Stimulated activated CD4-positive, alpha-beta T cell treated with anti-CD3 and anti-CD28 coated beads, Interleukin-12 subunit alpha, Interleukin-12 subunit beta, amount 100 ng/mL, for 24 hours (primary cell): ENCODE data around the gene TMEM134.

Source experiments
- DNase-seq, 2 experiments: peaks; one replicate each; pipeline ENCODE4 v3.0.0-alpha.2; 2020; ENCODE audit warnings: low read depth in 2 of 2

The TMEM134 gene

DNA sequence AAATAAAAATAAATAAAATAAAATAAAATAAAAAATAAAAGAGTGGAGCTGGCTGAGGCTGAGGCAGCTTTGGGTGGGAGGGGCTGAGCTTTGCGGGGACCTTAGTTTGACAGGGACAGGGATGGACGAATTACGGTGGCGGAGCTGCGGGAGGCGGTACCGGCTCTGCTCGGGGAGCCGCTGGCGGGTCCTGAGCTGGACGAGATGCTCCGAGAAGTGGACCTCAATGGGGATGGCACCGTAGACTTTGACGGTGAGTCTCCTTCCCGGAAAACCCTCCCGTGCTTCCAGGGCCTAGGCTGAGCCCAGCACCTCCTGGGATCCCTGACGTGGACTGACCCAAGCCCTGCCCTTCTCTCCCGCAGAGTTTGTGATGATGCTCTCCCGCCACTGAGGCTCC, 10.8 kb downstream of the TMEM134 start:
- no peak for DNase-seq

DNA sequence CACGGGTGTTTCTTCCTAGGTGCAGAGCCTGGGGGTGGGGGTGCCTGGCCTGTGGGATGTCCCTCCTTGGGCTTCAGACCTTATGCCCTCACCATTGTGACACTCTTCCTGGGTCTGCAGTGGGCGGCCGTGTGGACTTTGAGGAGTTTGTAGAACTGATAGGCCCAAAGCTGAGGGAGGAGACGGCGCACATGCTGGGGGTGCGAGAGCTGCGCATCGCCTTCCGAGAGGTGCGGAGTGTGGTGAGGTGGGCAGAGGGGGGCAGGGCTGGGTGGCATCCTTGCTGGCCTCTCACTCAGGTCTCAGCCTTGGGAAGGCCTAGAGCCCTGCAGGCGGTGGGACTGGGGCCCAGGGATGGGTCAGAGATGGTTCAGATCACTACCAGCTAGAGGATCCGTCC, 11.6 kb downstream of the TMEM134 start:
- no peak for DNase-seq

DNA sequence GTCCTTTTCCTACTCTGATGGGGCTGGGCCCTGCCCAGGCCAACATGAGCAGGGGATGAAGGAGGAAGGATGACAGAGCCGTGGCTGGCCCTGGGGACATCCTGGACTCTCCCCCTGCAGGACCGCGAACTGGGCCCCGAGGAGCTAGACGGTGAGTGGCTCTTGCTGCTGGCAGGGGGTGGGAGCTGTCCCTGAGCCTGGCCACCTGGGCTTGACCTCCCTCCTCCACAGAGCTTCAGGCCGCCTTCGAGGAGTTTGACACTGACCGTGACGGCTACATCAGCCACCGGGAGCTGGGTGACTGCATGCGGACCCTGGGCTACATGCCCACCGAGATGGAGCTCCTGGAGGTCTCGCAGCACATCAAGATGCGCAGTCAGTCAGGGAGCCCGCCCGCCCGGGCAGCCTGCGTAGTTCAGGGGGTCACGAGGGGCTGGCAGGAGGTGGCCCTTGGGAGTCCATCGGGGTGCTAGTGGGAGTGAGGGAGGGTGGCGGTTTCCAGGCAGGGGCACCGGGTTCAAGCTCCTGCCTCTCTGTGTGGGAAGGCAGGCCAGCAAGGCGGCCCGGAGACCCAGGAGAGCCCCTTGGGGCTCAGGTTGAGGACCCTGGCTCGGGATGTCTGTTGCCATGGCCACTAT, 12.9 kb downstream of the TMEM134 start:
- DNase-seq = no peak

DNA sequence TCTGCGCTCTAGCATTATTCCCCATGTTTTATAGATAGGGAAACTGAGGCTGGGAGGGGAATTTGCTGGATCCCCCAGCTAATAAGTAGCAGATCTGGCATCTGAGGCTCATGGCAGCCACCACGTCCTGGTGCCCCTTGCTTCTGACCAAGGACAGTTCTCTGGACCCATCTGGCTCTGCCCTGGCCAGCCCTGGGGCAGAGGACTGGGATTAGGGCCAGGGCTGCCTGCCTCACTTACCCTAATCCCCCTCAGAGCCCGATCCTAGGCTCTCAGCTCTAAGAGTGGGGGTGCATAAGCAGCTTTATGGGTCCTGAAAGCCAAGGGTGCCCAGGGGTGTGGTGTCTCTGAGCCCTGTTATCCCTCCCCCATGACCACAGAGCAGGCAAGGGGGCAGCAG, 14.0 kb downstream of the TMEM134 start, which contains the start of gene CABP4:
Gene CABP4, plus strand, starts transcription at position 301 of the 400 bp plus-strand sequence. Its CDS starts 70 bp downstream, at position 371.
- DNase-seq = no peak

DNA sequence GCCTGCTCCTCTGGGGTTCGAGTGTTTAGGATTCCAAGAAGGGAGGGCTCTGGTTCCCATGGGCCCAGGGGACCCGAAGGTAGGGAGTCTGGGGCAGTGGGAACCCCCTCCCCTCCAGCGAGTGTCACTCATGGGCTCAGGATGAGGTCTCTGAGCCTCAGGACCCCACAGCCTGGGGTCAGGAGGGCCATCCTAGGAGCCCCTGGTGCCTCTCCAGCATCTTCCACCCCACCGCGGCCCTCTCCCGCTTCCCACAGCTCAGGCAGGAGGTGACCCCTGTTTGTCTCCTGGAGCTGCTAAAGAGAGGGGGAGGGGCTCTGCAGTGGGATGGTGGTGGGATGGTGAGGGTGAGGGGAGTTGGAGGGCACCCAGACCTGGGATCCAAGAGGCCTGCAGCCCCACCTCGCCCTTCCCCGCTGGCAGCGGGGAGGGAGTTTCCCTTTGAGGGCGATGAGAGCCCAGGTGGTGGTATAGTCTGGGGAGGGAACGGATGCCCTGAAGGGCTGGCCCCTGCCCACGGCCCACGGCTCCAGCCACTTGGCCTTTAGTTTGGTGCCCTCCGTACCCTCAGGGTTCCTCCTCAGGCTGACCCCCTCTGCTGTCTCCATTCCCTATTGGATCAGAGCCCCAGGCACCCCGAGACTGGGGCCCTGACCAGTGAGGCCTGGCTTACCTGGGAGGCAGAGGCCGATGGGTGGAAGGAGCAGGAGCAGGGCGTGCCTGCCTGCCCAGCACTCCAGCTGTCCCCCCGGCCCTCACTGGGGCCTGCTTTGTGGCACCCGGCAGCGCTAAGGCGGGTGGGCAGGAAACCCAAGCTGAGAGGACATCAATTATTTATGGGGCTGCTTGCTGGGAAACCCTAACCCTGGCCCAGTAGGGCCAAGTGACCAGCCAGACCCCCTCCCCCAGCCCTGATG, 15.0 kb downstream of the TMEM134 start:
- DNase-seq = no peak

DNA sequence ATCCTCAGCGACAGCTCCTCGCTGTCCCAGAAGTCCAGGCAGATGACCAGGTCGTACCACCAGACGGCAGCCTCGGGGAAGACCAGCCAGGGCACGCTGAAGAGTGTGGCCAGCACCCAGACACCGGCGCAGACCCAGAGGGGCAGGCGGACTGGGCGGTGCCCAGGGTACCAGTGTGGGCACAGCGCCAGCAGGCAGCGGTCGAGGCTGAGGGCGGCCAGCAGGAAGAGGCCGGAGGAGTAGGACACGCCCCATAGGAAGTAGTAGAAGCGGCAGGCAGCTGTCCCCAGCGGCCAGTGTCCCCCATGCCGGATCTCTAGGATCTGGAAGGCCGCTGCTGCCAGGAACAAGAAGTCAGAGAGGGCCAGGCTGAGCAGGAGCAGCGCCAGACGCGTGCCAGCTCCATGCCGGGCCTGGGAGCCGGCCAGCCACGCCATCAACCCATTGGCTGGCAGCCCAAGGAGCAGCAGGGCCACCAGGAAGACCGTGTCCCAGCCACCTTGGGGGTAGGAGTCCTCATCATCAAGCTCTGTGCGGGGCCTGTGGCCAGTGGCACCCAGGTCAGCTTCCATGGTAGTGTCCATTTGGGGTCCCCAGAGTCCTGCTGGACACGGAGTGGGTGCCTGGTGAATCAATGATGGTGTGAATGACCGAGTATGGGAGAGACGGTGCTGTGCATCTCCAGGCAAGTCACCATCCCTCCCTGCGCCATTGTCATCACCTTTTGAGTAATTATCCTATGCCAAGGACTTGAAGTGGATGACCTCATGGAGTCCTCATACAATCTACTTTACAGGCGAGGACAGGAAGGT, 16.7 kb downstream of the TMEM134 start, which contains the start of gene GPR152:
Gene GPR152, minus strand, starts transcription at position 589 of the 812 bp plus-strand sequence. Its CDS starts 5 bp downstream, at position 584.
- no peak for DNase-seq

DNA sequence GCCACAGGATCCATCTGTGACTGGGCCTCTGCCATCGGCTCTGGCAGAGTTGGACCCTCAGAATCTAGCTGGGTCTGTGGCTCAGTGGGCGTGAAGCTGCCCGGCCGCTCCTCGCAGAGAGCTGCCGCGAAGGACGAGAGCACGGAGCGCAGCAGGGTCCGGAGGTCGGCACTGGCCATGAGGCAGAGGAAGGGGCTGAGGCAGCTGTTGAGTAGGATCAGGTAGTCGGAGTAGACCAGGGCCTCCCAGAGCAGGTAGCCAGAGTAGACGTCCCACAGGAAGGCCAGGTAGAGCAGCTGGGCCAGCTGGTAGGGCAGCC, 17.4 kb downstream of the TMEM134 start:
- DNase-seq = no peak

DNA sequence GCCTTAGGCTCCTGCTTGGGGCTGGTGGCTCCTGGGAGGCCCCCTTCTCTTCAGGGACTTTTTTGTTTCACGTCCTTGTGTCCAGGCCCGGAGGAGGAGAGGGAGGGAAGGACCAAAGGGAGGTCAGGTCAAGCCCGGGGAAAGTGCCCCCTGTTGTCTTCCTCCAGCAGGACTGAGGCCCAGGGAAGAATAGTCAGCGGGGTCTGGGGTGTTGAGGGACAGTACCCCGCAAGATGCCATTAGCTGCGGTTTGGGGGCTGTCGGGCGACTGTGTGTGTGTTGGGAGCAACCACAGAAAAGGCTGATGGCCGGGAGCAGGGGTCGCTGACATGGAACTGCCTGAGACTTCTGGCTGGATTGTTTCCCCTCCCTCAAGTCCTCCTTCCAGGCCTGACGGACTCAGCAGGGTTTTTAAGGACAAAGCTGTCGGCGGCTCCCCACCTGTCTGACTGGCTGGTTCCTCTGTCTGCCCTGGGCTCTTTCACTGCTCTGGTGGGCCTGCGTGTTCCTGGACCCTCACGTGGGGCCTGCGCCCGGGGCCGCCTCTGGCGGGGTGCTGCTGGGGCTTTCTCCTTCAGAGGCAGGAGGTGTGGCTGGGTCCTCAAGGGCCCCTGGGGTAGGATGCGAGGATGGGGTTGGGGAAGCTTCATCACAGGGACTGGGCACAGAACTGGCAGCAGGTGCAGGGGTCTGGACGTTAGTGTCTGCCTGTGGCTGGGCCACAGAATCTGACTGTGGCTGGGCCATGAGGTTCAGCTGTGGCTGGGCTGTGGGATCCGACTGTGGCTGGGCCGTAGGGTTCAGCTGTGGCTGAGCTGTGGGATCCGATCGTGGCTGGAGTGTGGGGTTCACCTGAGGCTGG, 18.0 kb downstream of the TMEM134 start:
- no peak for DNase-seq

DNA sequence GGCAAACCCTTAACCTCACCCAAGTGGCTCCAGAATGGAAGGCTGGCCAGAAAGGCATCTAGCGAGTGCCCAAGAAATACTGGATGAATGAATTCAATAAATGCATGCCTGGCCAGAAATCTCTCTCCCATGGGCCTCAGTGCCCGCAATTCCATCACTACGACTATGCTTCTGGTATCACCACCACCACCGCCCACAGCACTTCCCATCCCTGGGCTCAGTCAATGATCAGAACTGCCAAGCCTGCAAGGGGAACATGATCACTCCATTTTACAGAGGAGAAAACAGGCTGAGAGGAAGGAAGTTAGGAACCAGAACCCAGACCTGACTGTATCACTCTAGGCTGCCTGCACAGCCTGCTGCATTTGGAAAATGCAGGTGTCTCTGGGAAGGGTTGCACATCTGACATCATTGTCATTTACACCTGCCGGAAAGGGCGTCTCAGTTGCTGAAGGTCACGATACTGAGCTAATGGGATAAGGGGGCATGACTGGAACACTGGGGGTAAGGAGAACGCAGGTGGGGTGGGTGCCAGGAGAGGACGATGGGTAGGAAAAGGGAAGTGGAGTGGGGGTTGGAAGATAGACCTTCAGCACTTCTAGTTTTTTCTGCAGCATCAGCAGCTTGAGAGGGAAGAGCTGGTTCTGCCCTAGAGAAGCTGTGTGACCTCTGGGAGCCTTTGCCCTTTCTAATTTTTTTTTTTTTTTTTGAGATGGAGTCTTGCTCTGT, 19.8 kb downstream of the TMEM134 start:
- DNase-seq = no peak

DNA sequence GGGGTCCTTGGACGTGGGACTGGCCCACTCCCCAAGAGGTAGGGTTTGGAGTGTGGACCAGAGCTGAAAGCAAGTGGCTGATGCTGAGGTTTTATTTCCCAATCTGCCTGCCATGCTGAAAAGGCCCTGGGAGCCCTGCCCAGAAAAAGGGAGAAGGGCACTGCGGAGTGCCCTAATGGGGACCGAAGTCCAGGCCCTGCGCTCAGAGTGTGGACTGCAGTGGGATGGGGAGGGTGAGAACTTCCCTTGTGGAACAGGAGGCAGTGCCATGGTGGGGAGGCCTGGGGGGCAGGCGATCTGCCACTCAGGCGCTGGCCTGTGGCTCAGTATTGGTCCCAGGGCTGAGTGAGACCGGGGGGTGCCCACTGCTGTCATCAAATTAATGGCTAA, 20.8 kb downstream of the TMEM134 start:
- DNase-seq = no peak

DNA sequence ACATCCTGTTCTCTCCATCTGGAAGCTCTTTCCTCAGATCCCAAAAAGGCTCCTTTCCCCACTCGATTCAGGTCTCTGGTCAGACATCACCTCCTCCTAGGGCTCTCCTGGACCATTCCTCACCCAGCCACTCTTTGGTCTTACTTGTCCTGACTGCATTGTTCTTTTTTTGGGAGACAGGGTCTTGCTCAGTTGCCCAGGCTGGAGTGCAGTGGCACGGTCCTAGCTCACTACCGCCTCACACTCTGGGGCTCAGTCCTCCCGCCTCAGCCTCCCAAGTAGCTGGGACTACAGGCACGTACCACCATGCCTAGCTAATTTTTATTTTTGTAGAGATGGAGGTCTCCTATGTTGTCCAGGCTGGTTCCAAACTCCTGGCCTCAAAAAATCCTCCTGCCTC, 23.5 kb downstream of the TMEM134 start:
- no peak for DNase-seq

DNA sequence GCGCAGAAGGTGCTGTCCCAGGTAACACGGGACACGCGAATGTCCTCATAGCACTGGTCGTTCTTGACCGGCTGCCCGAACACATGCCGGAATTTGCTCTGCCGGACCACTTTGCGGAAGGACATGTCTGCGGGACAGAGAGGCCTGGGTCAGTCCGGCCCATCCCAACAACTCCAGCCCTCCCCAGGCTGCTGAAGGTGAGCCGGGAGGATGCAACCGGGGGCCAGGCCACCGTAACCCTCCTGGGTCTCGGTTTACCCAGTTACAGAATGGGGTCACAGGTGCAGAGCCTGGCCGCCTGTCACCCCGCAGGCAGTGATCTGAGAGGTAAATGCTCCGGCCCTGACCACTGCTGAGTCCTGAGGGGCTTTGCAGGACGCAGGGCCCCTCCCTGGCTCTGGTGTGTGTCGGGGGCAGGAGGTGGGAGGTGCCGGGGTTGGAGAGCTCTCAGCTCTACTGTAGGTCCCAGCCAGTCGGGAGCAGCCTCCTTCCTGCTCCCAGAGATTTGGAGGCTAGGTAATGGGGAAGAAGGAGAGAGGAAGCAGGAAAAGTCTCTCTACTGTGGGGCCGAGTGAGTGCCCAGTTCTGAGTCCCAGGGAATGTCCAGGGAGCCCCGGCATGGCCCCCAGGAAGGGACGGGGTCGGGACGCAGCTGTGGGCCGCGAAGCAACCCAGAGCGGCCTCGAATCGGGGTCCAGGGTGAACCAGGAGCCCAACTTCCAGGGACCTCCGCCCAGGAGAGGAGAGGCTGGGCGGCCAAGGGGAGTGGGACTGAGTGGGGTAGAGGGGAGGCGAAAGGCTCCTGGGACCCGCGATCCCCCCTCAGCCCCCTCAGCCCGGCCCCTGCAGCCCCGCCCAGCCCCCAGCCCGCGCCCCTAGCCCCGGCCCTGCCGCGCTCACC, 26.3 kb downstream of the TMEM134 start:
- DNase-seq = no peak

DNA sequence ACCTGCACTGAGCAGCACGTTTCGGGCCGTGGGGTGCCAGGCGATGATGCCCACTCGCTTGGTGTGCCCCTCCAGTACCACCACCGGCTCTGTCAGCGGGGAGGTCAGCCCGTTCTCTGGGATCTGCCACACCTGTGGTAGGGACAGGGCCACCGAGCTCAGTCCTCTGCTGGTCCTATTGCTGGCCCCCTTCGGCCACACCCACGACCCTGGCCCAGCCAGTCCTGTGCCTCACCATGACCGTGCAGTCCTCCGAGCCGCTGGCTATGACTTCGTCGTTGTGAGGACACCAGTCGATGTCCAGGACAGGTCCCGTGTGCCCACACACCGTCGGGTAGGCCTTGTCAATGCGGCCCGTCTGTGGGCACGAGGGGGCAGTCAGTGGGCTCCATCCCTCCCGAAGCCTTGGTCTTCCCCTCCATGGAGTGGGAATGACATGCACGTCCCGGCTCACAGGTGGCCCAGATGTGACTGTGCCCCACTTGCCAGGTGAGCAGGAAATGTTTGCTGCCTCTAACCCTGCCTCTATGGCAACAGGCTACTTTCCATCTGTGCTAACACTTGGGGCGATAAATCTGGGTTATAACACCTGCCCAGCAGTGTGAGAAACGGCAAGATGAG, 27.2 kb downstream of the TMEM134 start:
- DNase-seq = no peak

DNA sequence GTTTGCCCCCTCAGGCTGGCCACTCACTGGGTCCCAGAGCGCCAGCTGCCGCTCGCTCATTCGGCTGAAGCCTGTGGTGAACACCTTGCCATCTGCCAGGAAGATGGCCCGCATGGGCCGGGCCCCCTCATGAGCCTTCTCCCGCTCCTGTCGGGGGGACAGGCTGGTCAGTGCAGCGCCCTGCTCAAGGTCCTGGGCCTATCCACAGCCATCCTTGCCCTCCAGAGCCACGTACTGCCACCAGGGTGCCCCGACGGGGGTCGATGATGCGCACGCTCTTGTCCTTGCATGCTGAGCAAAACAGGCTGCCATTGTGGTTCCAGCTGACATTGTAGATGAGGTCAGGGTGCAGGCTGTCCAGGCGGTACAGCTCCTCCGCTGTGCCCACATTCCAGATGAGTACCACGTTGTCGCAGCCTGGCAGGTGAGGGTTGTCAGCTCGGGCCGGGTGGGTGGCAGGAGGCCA, 27.9 kb downstream of the TMEM134 start:
- DNase-seq = no peak

DNA sequence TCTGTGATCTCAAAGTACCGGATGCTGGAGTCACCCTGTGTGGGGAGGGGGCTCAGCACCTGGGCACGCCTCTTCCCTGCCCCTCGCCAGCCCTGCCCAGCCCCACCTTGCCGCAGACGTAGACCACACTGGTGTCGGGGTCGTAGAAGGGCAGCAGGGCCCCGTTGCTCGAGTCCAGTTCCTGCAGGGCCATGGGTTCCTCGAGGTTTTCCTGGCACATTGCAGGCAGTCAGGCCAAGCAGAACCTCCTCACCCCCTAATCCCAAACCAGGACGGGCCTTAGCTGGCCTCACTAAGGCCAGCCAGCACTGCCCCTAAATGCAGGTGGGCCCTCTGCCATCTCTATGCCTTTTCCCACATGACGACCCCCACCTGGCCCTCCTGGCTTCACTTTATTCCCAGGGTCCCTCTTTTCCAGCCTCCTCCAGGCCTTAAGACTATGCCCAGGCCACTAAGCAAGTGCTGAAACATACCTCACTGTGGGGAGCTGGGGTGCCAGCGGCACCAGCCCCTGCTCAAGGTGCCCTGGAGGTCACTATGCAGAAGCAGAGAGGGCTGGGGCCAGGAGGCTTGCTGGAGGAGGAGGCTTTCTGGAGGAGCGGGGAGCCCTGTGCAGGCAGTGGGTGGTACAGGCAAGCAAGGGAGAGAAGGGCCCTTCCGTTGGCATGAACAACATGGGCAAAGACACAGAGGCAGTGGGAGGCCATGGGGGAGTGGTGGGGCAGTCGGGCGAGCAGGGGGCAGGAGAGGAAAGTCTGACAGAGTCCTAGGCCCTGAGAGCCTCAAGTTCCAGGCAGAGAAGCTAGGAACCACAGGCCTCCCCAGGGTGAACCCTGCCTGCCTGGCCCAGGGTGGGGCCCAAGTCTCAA, 28.6 kb downstream of the TMEM134 start:
- DNase-seq = no peak

DNA sequence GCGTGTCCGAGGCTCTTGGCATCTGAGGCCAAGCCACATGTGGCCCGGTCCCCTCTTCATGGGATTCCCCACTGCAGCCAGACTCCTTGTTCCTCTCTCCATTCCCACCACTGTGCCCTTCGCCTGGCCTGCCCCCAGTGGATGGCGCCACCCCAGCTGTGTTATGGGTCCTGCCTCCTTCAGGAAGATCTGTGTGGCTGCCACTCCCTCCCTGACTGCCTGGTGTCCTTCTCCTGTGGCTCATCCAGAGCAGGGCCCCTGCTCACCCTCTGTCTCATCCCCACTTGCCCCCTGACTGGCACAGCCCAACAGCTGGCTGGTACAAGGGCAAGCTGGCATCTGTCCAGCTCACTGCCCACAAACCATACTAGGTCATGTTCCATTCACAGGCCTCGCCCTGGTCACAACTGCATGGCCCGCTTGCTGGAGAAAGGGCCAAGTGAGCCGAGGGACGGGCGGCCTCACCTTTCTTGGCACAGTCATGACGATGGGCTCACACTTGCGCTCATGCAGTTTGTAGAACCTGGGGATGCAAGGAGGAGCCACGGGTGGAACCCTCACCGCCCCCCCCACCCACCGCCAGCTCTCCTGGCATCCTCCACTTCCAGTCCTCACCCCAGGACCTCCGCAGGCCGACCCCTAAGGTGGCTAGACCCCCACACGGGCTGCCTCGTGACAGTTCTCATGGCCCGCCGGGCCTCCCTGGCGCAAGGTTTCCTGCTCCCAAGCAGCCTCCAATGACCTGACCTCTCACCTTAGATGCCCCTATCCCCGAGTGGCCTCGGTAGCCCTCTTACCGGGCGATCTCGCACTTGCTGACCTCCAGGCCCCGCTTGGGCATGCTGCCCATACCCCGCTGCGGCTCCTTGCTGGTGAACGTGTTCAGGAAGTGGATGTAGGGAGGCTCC, 29.5 kb downstream of the TMEM134 start:
- DNase-seq = no peak
